Activated CD8-positive, alpha-beta memory T cell treated with anti-CD3 and anti-CD28 coated beads, Interleukin-2, amount 10 ng/mL, durations not matched to agents 7 days and 5 days (primary cell): ENCODE measurements around the gene BNC2. TPM values are rescaled to one million over a fixed set of nuclear protein-coding genes. Genes with fewer than 3 reads are reported as not detected.
A peak's percentile ranks its signal among the peaks of the same experiment; 100 is the strongest.
"Not testable (repeated sequence)": the region's sequence is repeated elsewhere in the genome, so short reads cannot be mapped to it uniquely, and the experiment has no call there.

Experiments
- ATAC-seq: fragments of 150-1000 bp; cut with Tn5 transposase; one replicate; pipeline ENCODE4 v1.10.0; 2021; ENCODE audit warnings: moderate library complexity
- CTCF ChIA-PET: fragments of 350-600 bp; sonication (Branson Sonifier 250); formaldehyde crosslinking; loops from one replicate; lab custom pipeline; 2021; ENCODE audit warnings: antibody characterized with exemption; lab: Charles Lee
- DNase-seq: peaks from one replicate; pipeline ENCODE4 v3.0.0-alpha.2; 2020
- H3K27ac Mint-ChIP-seq: one replicate; pipeline ENCODE4 v1.8.0; 2021; ENCODE audit warnings: mild to moderate bottlenecking, mixed read lengths
- H3K27me3 Mint-ChIP-seq: one replicate; pipeline ENCODE4 v1.8.0; 2021; ENCODE audit warnings: mixed read lengths
- H3K36me3 Mint-ChIP-seq: one replicate; pipeline ENCODE4 v1.8.0; 2021; ENCODE audit warnings: mild to moderate bottlenecking, mixed read lengths
- H3K4me1 Mint-ChIP-seq: one replicate; pipeline ENCODE4 v1.8.0; 2021; ENCODE audit warnings: mixed read lengths
- H3K4me3 Mint-ChIP-seq: one replicate; pipeline ENCODE4 v1.8.0; 2021; ENCODE audit warnings: mild to moderate bottlenecking, moderate library complexity, mixed read lengths
- H3K9me3 Mint-ChIP-seq: one replicate; pipeline ENCODE4 v1.8.0; 2022; ENCODE audit warnings: low read depth, mixed read lengths
- total RNA-seq, 2 experiments: library from RNA; stranded (reverse); gene quantifications; one replicate each; pipeline ENCODE4 v1.2.3, GENCODE V29; 2021

The BNC2 gene
- not detected for total RNA-seq

GRCh38 chr9:16870596-16871335 lies at the start of gene BNC2:
Gene BNC2, minus strand, starts transcription at chr9:16870670. Its CDS starts 22 bp downstream, at chr9:16870648.
- Mint-ChIP-seq H3K27ac (peak within 1 kb of the TSS; percentile 66), H3K4me3 (peak within 1 kb of the TSS; percentile 47), H3K9me3 (peaks cover 2% of the 10 kb centered on the region), H3K36me3 (peaks cover 5% of the 10 kb centered on the region), H3K4me1 (peaks cover 5% of the 10 kb centered on the region), H3K27me3 (peaks cover 38% of the 10 kb centered on the region)
- no peak for DNase-seq
- CTCF ChIA-PET: interaction anchor here (0.7 kb wide), 1 partner anchor 737 kb away, joined by 6 read pairs; no protein-coding TSS in a partner anchor
- ATAC-seq: no peak

- DNase-seq: no peak
- Mint-ChIP-seq H3K4me1 (no peaks in the 10 kb centered on the region), H3K27me3 (no peaks in the 10 kb centered on the region), H3K4me3 (no peak overlapping the region), H3K36me3 (peaks cover 2% of the 10 kb centered on the region), H3K9me3 (peaks cover 22% of the 10 kb centered on the region), H3K27ac (no peak overlapping the region)
- CTCF ChIA-PET: no interaction called here
- ATAC-seq: no peak
These were observed 48.5 kb upstream of the BNC2 start for GRCh38 chr9:16918920-16919319.

- Mint-ChIP-seq H3K27ac (no peak overlapping the region), H3K9me3 (peaks cover 16% of the 10 kb centered on the region), H3K27me3 (no peaks in the 10 kb centered on the region), H3K4me3 (no peak overlapping the region), H3K36me3 (peaks cover 2% of the 10 kb centered on the region), H3K4me1 (no peaks in the 10 kb centered on the region)
- ATAC-seq (no peak), DNase-seq (no peak)
- CTCF ChIA-PET: no interaction called here
These were observed 44.8 kb upstream of the BNC2 start for GRCh38 chr9:16915126-16915831.

GRCh38 chr9:16912197-16912596 lies 41.7 kb upstream of the BNC2 start:
- DNase-seq: no peak
- CTCF ChIA-PET: no interaction called here
- peaks cover 2% of the 10 kb centered on the region for H3K36me3 Mint-ChIP-seq
- H3K4me1 Mint-ChIP-seq: no peaks in the 10 kb centered on the region
- peaks cover 7% of the 10 kb centered on the region for H3K9me3 Mint-ChIP-seq
- no peak for ATAC-seq
- H3K27me3 Mint-ChIP-seq: no peaks in the 10 kb centered on the region
- H3K4me3 Mint-ChIP-seq: no peak overlapping the region
- H3K27ac Mint-ChIP-seq: no peak overlapping the region

- DNase-seq, H3K27me3 Mint-ChIP-seq, ATAC-seq, H3K27ac Mint-ChIP-seq, CTCF ChIA-PET, H3K4me1 Mint-ChIP-seq, H3K9me3 Mint-ChIP-seq, H3K36me3 Mint-ChIP-seq, H3K4me3 Mint-ChIP-seq: not testable (repeated sequence)
These were observed 37.7 kb upstream of the BNC2 start for GRCh38 chr9:16908206-16908605.

- CTCF ChIA-PET: no interaction called here
- Mint-ChIP-seq H3K27me3 (no peaks in the 10 kb centered on the region), H3K9me3 (peaks cover 8% of the 10 kb centered on the region), H3K36me3 (peaks cover 1% of the 10 kb centered on the region), H3K4me3 (no peak overlapping the region), H3K27ac (no peak overlapping the region), H3K4me1 (no peaks in the 10 kb centered on the region)
- ATAC-seq (no peak), DNase-seq (no peak)
These were observed 34.2 kb upstream of the BNC2 start for GRCh38 chr9:16904655-16905054.

- ATAC-seq (no peak), DNase-seq (no peak)
- Mint-ChIP-seq H3K27me3 (no peaks in the 10 kb centered on the region), H3K4me1 (no peaks in the 10 kb centered on the region), H3K9me3 (peaks cover 8% of the 10 kb centered on the region), H3K36me3 (peaks cover 1% of the 10 kb centered on the region), H3K4me3 (no peak overlapping the region), H3K27ac (no peak overlapping the region)
- CTCF ChIA-PET: no interaction called here
These were observed 31.1 kb upstream of the BNC2 start for GRCh38 chr9:16901590-16901989.

- H3K27me3 Mint-ChIP-seq: no peaks in the 10 kb centered on the region
- CTCF ChIA-PET: no interaction called here
- no peaks in the 10 kb centered on the region for H3K4me1 Mint-ChIP-seq
- no peak overlapping the region for H3K27ac Mint-ChIP-seq
- H3K9me3 Mint-ChIP-seq: peaks cover 9% of the 10 kb centered on the region
- H3K4me3 Mint-ChIP-seq: no peak overlapping the region
- H3K36me3 Mint-ChIP-seq: peaks cover 1% of the 10 kb centered on the region
- DNase-seq: no peak
- ATAC-seq: no peak
These were observed 29.1 kb upstream of the BNC2 start for GRCh38 chr9:16899606-16900005.

GRCh38 chr9:16898464-16898863 lies 28.0 kb upstream of the BNC2 start:
- no peak for ATAC-seq
- CTCF ChIA-PET: no interaction called here
- no peak for DNase-seq
- Mint-ChIP-seq H3K36me3 (peaks cover 1% of the 10 kb centered on the region), H3K4me3 (no peak overlapping the region), H3K27me3 (no peaks in the 10 kb centered on the region), H3K9me3 (peaks cover 5% of the 10 kb centered on the region), H3K4me1 (no peaks in the 10 kb centered on the region), H3K27ac (no peak overlapping the region)

GRCh38 chr9:16888594-16888993 lies 18.1 kb upstream of the BNC2 start:
- DNase-seq (no peak), ATAC-seq (no peak)
- no peaks in the 10 kb centered on the region for H3K27me3 Mint-ChIP-seq
- H3K9me3 Mint-ChIP-seq: peaks cover 5% of the 10 kb centered on the region
- H3K27ac Mint-ChIP-seq: no peak overlapping the region
- CTCF ChIA-PET: no interaction called here
- no peaks in the 10 kb centered on the region for H3K36me3 Mint-ChIP-seq
- peaks cover 3% of the 10 kb centered on the region for H3K4me1 Mint-ChIP-seq
- no peak overlapping the region for H3K4me3 Mint-ChIP-seq

GRCh38 chr9:16885931-16886330 lies 15.5 kb upstream of the BNC2 start:
- ATAC-seq (no peak), DNase-seq (no peak)
- Mint-ChIP-seq H3K27ac (no peak overlapping the region), H3K9me3 (peaks cover 8% of the 10 kb centered on the region), H3K4me3 (no peak overlapping the region), H3K36me3 (no peaks in the 10 kb centered on the region), H3K27me3 (no peaks in the 10 kb centered on the region), H3K4me1 (peaks cover 3% of the 10 kb centered on the region)
- CTCF ChIA-PET: no interaction called here

- ATAC-seq (no peak), DNase-seq (no peak)
- Mint-ChIP-seq H3K27ac (no peak overlapping the region), H3K4me3 (no peak overlapping the region), H3K4me1 (peaks cover 3% of the 10 kb centered on the region), H3K27me3 (no peaks in the 10 kb centered on the region), H3K9me3 (peaks cover 9% of the 10 kb centered on the region), H3K36me3 (no peaks in the 10 kb centered on the region)
- CTCF ChIA-PET: no interaction called here
These were observed 14.6 kb upstream of the BNC2 start for GRCh38 chr9:16884952-16885513.

GRCh38 chr9:16884373-16884772 lies 13.9 kb upstream of the BNC2 start:
- CTCF ChIA-PET: no interaction called here
- Mint-ChIP-seq H3K27me3 (no peaks in the 10 kb centered on the region), H3K4me3 (no peak overlapping the region), H3K27ac (no peak overlapping the region), H3K9me3 (peaks cover 9% of the 10 kb centered on the region), H3K36me3 (no peaks in the 10 kb centered on the region), H3K4me1 (peaks cover 3% of the 10 kb centered on the region)
- ATAC-seq (no peak), DNase-seq (no peak)

- Mint-ChIP-seq H3K9me3 (peaks cover 12% of the 10 kb centered on the region), H3K4me1 (peaks cover 3% of the 10 kb centered on the region), H3K4me3 (no peak overlapping the region), H3K36me3 (no peaks in the 10 kb centered on the region), H3K27ac (no peak overlapping the region), H3K27me3 (no peaks in the 10 kb centered on the region)
- DNase-seq (no peak), ATAC-seq (no peak)
- CTCF ChIA-PET: no interaction called here
These were observed 13.1 kb upstream of the BNC2 start for GRCh38 chr9:16883586-16883985.
